Adrenal gland (tissue), 5 donors: ENCODE data around the gene RNASE4.

Experiments used
- POLR2A ChIP-seq, 2 donors: fragments of 450-650 bp; IDR thresholded peaks; one replicate each; pipeline ENCODE4 v1.6.1; 2017; ENCODE audit warnings: antibody characterized with exemption in 2 of 2, mild to moderate bottlenecking in 2 of 2, moderate library complexity in 1 of 2
- TF ChIP-seq, protein P1 (sequence below), 6 experiments: fragments of 450-650 bp in 4 of 6; fragments of 200-600 bp in 2 of 6; sonication (generic) in 1 of 6; IDR thresholded peaks; 1 replicate in 5 of 6; 2 replicates in 1 of 6; pipeline versions ENCODE4 v1.5.1 to v1.8.0; 2016 to 2021; ENCODE audit warnings: antibody characterized with exemption in 6 of 6, mild to moderate bottlenecking in 2 of 6, moderate library complexity in 1 of 6
- donor health status: DM: no; HTN: no; CAD: no.

- TF ChIP-seq, protein P1, sequence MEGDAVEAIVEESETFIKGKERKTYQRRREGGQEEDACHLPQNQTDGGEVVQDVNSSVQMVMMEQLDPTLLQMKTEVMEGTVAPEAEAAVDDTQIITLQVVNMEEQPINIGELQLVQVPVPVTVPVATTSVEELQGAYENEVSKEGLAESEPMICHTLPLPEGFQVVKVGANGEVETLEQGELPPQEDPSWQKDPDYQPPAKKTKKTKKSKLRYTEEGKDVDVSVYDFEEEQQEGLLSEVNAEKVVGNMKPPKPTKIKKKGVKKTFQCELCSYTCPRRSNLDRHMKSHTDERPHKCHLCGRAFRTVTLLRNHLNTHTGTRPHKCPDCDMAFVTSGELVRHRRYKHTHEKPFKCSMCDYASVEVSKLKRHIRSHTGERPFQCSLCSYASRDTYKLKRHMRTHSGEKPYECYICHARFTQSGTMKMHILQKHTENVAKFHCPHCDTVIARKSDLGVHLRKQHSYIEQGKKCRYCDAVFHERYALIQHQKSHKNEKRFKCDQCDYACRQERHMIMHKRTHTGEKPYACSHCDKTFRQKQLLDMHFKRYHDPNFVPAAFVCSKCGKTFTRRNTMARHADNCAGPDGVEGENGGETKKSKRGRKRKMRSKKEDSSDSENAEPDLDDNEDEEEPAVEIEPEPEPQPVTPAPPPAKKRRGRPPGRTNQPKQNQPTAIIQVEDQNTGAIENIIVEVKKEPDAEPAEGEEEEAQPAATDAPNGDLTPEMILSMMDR (IDR thresholded peaks at IDR 0.05) = no peak
- no peak for TF ChIP-seq POLR2A (IDR thresholded peaks at IDR 0.05)
These were observed 49.5 kb downstream of the RNASE4 start for GRCh38 chr14:20733684-20734429.
